ENCODE results near the gene DNAH2.

DNA sequence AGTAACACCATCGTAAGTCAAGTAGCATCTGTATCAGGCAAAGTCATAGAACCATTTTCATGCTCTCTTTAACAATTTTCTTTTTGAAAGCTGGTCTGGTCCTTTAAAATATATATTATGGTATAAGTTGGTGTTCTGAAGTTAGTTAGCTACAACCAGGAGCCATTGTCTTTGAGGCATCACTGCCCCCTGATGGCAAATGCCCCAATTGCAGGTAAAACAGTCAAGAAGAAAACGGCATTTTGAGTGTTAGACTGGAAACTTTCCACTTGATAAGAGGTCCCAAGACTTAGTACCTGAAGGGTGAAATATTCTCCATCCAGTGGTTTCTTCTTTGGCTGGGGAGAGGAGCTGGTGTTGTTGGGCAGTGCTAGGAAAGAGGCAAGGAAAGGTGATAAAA is 44.3 kb upstream of the DNAH2 start:
- TF ChIP-seq, protein P1, sequence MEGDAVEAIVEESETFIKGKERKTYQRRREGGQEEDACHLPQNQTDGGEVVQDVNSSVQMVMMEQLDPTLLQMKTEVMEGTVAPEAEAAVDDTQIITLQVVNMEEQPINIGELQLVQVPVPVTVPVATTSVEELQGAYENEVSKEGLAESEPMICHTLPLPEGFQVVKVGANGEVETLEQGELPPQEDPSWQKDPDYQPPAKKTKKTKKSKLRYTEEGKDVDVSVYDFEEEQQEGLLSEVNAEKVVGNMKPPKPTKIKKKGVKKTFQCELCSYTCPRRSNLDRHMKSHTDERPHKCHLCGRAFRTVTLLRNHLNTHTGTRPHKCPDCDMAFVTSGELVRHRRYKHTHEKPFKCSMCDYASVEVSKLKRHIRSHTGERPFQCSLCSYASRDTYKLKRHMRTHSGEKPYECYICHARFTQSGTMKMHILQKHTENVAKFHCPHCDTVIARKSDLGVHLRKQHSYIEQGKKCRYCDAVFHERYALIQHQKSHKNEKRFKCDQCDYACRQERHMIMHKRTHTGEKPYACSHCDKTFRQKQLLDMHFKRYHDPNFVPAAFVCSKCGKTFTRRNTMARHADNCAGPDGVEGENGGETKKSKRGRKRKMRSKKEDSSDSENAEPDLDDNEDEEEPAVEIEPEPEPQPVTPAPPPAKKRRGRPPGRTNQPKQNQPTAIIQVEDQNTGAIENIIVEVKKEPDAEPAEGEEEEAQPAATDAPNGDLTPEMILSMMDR (IDR thresholded peaks at IDR 0.05 in 8 of 11, conservative IDR thresholded peaks at IDR 0.05 in 3 of 11) = peak in 8 of 11 experiments; percentile 20 to 53 (median 36)
- TF ChIP-seq POLR2A (IDR thresholded peaks at IDR 0.05) = no peak
